ENCODE measurements around the gene MYL7.

Gene MYL7, protein sequence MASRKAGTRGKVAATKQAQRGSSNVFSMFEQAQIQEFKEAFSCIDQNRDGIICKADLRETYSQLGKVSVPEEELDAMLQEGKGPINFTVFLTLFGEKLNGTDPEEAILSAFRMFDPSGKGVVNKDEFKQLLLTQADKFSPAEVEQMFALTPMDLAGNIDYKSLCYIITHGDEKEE

DNA sequence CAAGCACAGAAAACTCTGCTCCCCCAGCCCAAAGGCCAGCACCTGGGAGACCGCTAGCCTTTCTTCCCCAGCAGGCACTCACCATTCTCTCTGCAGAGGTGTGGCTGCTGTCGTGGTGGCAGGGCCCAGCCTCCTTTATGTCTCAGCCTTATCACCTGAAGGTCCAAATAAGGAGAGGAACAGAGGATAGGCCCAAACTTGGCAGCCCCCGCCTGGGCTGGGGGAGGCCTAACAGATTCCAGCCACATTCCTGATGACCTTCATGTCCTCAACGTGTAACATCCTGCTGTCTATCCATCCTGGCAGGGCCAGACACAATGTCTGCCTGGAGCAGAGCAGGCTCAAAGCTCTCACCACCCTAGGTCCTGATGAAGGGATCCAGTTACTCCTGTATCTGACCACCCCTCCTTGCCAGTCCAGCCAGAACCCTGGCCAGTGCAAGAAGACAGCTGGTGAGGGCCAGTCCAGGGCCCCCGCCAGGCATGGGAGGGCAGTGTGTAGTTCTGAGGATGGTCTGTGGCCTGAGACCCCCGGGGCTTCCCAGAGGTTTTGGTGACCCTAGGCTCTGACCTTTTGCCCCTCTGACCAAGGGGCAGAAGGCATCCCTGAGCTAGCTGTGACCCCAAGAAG, at the start of gene MYL7:
Gene MYL7 (minus strand): TSS at position 112 of the 630 bp plus-strand sequence. CDS start 27 bp downstream, at position 85.
- no peak within 1 kb of the TSS for H3K27ac ChIP-seq (ENCODE audit: low read length)
- DNase-seq (ENCODE audit: low read depth, low spot score), result no peak
- H3K4me3 ChIP-seq (ENCODE audit: low read length), result no peak within 1 kb of the TSS
- no peaks in the 10 kb centered on the region for H3K9me3 ChIP-seq (ENCODE audit: control insufficient read depth, insufficient read depth, low read length)
- no peaks in the 10 kb centered on the region for H3K36me3 ChIP-seq (ENCODE audit: control insufficient read depth, insufficient read depth, low read length)
- no CpG with 5 or more reads among the region's 6 CpGs for WGBS (ENCODE audit: insufficient coverage, insufficient read length)
- peaks cover 4% of the 10 kb centered on the region for H3K4me1 ChIP-seq (ENCODE audit: control insufficient read depth, insufficient read depth, low read length)
- peaks cover 8% of the 10 kb centered on the region; the same call in 1 of the 2 replicates for H3K27me3 ChIP-seq (ENCODE audit: control insufficient read depth, insufficient read depth, low read length)

- no CpG with 5 or more reads among the region's 14 CpGs for WGBS (ENCODE audit: insufficient coverage, insufficient read length)
- no peaks in the 10 kb centered on the region for H3K36me3 ChIP-seq (ENCODE audit: control insufficient read depth, insufficient read depth, low read length)
- no peak overlapping the region for H3K27ac ChIP-seq (ENCODE audit: low read length)
- no peak overlapping the region for H3K4me3 ChIP-seq (ENCODE audit: low read length)
- no peaks in the 10 kb centered on the region for H3K9me3 ChIP-seq (ENCODE audit: control insufficient read depth, insufficient read depth, low read length)
- H3K27me3 ChIP-seq (ENCODE audit: control insufficient read depth, insufficient read depth, low read length), result no peaks in the 10 kb centered on the region
- DNase-seq (ENCODE audit: low read depth, low spot score), result no peak
- H3K4me1 ChIP-seq (ENCODE audit: control insufficient read depth, insufficient read depth, low read length), result peaks cover 3% of the 10 kb centered on the region; the same call in 1 of the 2 replicates
These were observed 49.1 kb upstream of the MYL7 start for GRCh38 chr7:44189993-44190872.

- H3K4me1 ChIP-seq (ENCODE audit: control insufficient read depth, insufficient read depth, low read length), result peaks cover 3% of the 10 kb centered on the region; the same call in 1 of the 2 replicates
- no peak within 1 kb of the TSS for H3K4me3 ChIP-seq (ENCODE audit: low read length)
- no peaks in the 10 kb centered on the region for H3K36me3 ChIP-seq (ENCODE audit: control insufficient read depth, insufficient read depth, low read length)
- no peaks in the 10 kb centered on the region for H3K27me3 ChIP-seq (ENCODE audit: control insufficient read depth, insufficient read depth, low read length)
- DNase-seq (ENCODE audit: low read depth, low spot score), result no peak
- no CpG with 5 or more reads among the region's 11 CpGs for WGBS (ENCODE audit: insufficient coverage, insufficient read length)
- no peak within 1 kb of the TSS for H3K27ac ChIP-seq (ENCODE audit: low read length)
- no peaks in the 10 kb centered on the region for H3K9me3 ChIP-seq (ENCODE audit: control insufficient read depth, insufficient read depth, low read length)
These were observed 48.3 kb upstream of the MYL7 start, which contains the start of gene GCK for GRCh38 chr7:44189286-44189992. Gene GCK (minus strand): TSS chr7:44189439. CDS start chr7:44188953, 486 bp downstream.

DNA sequence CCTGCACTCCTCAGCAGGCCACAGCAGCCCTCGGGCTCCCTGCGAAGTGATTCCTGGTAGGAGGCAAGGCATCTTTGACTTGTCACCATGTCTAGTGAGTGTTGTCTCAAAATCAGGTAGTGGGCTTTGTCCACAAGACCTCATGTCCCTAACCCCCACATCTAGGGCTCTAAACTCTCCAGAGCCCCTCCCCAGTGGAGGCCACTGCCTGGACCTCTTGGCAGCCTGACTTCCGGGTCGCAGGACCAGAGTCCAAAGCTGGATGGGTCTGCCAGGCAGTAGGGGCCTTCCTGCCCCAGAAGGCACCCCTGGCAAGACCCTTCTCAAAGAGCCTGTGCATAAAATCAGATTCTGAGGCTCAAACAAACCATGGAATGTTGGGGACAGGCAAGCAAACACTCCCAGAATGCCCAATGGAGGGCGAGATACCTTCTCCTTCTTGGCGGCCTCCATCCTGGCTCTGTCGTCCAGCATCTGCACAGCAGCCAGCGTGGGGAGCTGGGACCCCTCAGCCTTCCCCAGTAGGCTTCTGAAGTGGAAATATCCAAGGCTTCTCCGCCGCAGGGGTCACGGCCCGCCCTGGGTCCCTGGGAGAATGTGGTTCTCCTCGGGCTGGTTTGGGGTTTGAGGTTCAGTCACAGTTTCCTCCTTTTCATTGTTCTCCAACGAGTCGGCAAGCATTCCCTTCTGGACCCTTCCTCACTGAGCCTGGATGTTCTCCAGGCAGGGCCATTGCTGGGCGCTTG, 47.5 kb upstream of the MYL7 start:
- Histone ChIP-seq H3K9me3 (ENCODE audit: control insufficient read depth, insufficient read depth, low read length) (no peaks in the 10 kb centered on the region), H3K36me3 (ENCODE audit: control insufficient read depth, insufficient read depth, low read length) (no peaks in the 10 kb centered on the region), H3K4me1 (ENCODE audit: control insufficient read depth, insufficient read depth, low read length) (peaks cover 3% of the 10 kb centered on the region; the same call in 1 of the 2 replicates), H3K4me3 (ENCODE audit: low read length) (no peak overlapping the region), H3K27ac (ENCODE audit: low read length) (no peak overlapping the region), H3K27me3 (ENCODE audit: control insufficient read depth, insufficient read depth, low read length) (no peaks in the 10 kb centered on the region)
- no peak for DNase-seq (ENCODE audit: low read depth, low spot score)
- no CpG with 5 or more reads among the region's 16 CpGs for WGBS (ENCODE audit: insufficient coverage, insufficient read length)

- Histone ChIP-seq H3K36me3 (ENCODE audit: control insufficient read depth, insufficient read depth, low read length) (no peaks in the 10 kb centered on the region), H3K27ac (ENCODE audit: low read length) (no peak overlapping the region), H3K4me1 (ENCODE audit: control insufficient read depth, insufficient read depth, low read length) (peaks cover 3% of the 10 kb centered on the region; the same call in 1 of the 2 replicates), H3K9me3 (ENCODE audit: control insufficient read depth, insufficient read depth, low read length) (no peaks in the 10 kb centered on the region), H3K4me3 (ENCODE audit: low read length) (no peak overlapping the region), H3K27me3 (ENCODE audit: control insufficient read depth, insufficient read depth, low read length) (no peaks in the 10 kb centered on the region)
- WGBS (ENCODE audit: insufficient coverage, insufficient read length), result no CpG with 5 or more reads among the region's 9 CpGs
- no peak for DNase-seq (ENCODE audit: low read depth, low spot score)
These were observed 46.7 kb upstream of the MYL7 start for GRCh38 chr7:44187636-44188416.

DNA sequence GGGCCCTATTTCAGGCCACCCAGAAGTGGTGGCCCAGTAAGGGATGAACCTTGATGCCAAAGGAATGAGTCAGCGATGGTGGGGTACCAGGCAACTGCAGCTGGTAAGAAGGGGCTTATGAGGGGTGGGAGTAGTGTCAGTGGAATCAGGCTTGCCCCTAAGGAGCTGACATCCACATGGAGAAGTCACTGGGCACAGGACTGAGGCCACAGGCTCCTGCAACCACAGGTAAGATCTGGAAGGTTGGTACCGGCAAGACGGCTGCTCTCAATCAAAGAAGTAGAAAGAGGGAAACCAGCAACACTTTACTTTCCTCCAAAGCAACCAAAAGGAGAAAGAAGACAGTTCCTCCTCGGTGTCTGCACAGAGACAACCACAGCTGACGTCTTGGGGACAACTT, 45.6 kb upstream of the MYL7 start:
- Histone ChIP-seq H3K27me3 (ENCODE audit: control insufficient read depth, insufficient read depth, low read length) (no peaks in the 10 kb centered on the region), H3K27ac (ENCODE audit: low read length) (no peak overlapping the region), H3K9me3 (ENCODE audit: control insufficient read depth, insufficient read depth, low read length) (no peaks in the 10 kb centered on the region; the same call in 1 of the 2 replicates), H3K4me3 (ENCODE audit: low read length) (no peak overlapping the region), H3K4me1 (ENCODE audit: control insufficient read depth, insufficient read depth, low read length) (peaks cover 3% of the 10 kb centered on the region; the same call in 1 of the 2 replicates), H3K36me3 (ENCODE audit: control insufficient read depth, insufficient read depth, low read length) (no peaks in the 10 kb centered on the region)
- DNase-seq (ENCODE audit: low read depth, low spot score), result no peak
- no CpG with 5 or more reads among the region's 5 CpGs for WGBS (ENCODE audit: insufficient coverage, insufficient read length)

- Histone ChIP-seq H3K9me3 (ENCODE audit: control insufficient read depth, insufficient read depth, low read length) (no peaks in the 10 kb centered on the region; the same call in 1 of the 2 replicates), H3K27ac (ENCODE audit: low read length) (no peak overlapping the region), H3K36me3 (ENCODE audit: control insufficient read depth, insufficient read depth, low read length) (no peaks in the 10 kb centered on the region), H3K4me1 (ENCODE audit: control insufficient read depth, insufficient read depth, low read length) (peaks cover 3% of the 10 kb centered on the region; the same call in 1 of the 2 replicates), H3K27me3 (ENCODE audit: control insufficient read depth, insufficient read depth, low read length) (no peaks in the 10 kb centered on the region), H3K4me3 (ENCODE audit: low read length) (no peak overlapping the region)
- WGBS (ENCODE audit: insufficient coverage, insufficient read length), result no CpG with 5 or more reads among the region's 5 CpGs
- no peak for DNase-seq (ENCODE audit: low read depth, low spot score)
These were observed 44.6 kb upstream of the MYL7 start for GRCh38 chr7:44185729-44186128.

DNA sequence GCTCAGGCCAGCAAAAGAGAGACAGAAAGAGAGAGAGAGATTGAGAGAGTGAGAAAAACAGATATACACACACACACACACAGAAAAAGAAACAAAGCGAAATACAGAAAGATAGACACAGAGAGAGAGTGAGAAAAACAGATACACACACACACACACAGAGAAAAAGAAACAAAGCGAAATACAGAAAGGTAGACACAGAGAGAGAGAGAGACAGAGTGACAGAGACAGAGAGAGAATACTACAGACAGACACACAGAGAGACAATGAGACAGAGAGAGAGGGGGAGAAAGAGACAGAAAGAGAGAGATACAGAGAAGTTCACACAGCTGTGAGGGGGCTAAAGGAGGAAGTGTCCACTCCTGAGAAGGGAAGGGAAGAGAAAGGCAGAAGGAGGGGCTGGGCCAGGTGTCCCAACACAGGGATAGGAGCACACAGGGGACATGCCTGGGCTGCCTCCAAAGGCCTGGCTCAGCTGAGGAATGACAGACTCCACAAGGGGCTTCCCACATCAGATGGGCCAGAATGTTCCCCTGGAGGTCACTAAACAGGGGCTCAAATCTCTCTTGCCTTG, 43.8 kb upstream of the MYL7 start:
- no CpG with 5 or more reads among the region's 2 CpGs for WGBS (ENCODE audit: insufficient coverage, insufficient read length)
- Histone ChIP-seq H3K4me1 (ENCODE audit: control insufficient read depth, insufficient read depth, low read length) (peaks cover 3% of the 10 kb centered on the region; the same call in 1 of the 2 replicates), H3K4me3 (ENCODE audit: low read length) (no peak overlapping the region), H3K27ac (ENCODE audit: low read length) (no peak overlapping the region), H3K36me3 (ENCODE audit: control insufficient read depth, insufficient read depth, low read length) (no peaks in the 10 kb centered on the region), H3K27me3 (ENCODE audit: control insufficient read depth, insufficient read depth, low read length) (no peaks in the 10 kb centered on the region), H3K9me3 (ENCODE audit: control insufficient read depth, insufficient read depth, low read length) (no peaks in the 10 kb centered on the region; the same call in 1 of the 2 replicates)
- no peak for DNase-seq (ENCODE audit: low read depth, low spot score)

All from iPS DF 6.9 (cell line).